ENCODE data around the gene DCAF15. TPM values are rescaled to one million over a fixed set of nuclear protein-coding genes. Genes with fewer than 3 reads are reported as not detected.

Gene DCAF15
- total and polyA plus RNA-seq, 2 donors (not counting 3 experiments of a cell fraction or from before 2014, with no cell fraction given): 41.9 to 42.4 TPM

- Histone ChIP-seq H3K9me1 (replicated peaks; ENCODE audit: control insufficient read depth, extremely low read depth, insufficient read depth, low read length) (no peaks in the 10 kb centered on the region), H3K9ac (replicated peaks; ENCODE audit: extremely low read depth, insufficient read depth, low read length) (no peak overlapping the region), H3K27me3 (ENCODE audit: control insufficient read depth in 2 of 2, insufficient read depth in 2 of 2, low read length in 2 of 2) (no peaks in the 10 kb centered on the region), H3K4me2 (ENCODE audit: insufficient read depth, low read length) (no peak overlapping the region), H3K9me3 (replicated peaks; ENCODE audit: control insufficient read depth, insufficient read depth, low read length) (no peaks in the 10 kb centered on the region), H4K20me1 (replicated peaks; ENCODE audit: control insufficient read depth, extremely low read depth, insufficient read depth, low read length) (no peaks in the 10 kb centered on the region), H3K4me1 (ENCODE audit: control insufficient read depth, extremely low read depth, insufficient read depth, low read length) (no peaks in the 10 kb centered on the region), H3K27ac (ENCODE audit: insufficient read depth, low read depth, low read length) (no peak overlapping the region), H3K79me2 (ENCODE audit: control insufficient read depth, insufficient read depth, low read length) (peaks cover 2% of the 10 kb centered on the region), H2AFZ (ENCODE audit: low read depth, low read length) (no peak overlapping the region), H3K4me3 (replicated peaks in 1 of 3; ENCODE audit: insufficient read depth in 1 of 3, low read depth in 1 of 3, low read length in 3 of 3) (no peak overlapping the region), H3K36me3 (ENCODE audit: control insufficient read depth in 2 of 2, extremely low read depth in 1 of 2, insufficient read depth in 2 of 2, low read length in 2 of 2) (peaks cover 0 to 7% of the 10 kb centered on the region in 2 experiments)
- intact Hi-C loops (cut with micrococcal nuclease) (no loop called here), dilution Hi-C loops (cut with MboI; ENCODE audit: extremely low pct_ligation_motif_present, low sequenced_read_pairs) (no loop called here)
- TF ChIP-seq MAX (IDR thresholded peaks at IDR 0.05; ENCODE audit: insufficient read depth, insufficient read length) (no peak), POLR2AphosphoS5 (IDR thresholded peaks at IDR 0.05; ENCODE audit: insufficient read depth, low read depth, low read length) (no peak), GATA2 (IDR thresholded peaks at IDR 0.05; ENCODE audit: insufficient read depth, insufficient read length, low read depth, low read length) (no peak), CTCF (IDR thresholded peaks at IDR 0.05; ENCODE audit: extremely low read depth in 1 of 2, insufficient read depth in 1 of 2, low read depth in 1 of 2, low read length in 2 of 2) (no peak), FOS (IDR thresholded peaks at IDR 0.05; ENCODE audit: borderline replicate concordance, insufficient read depth, low read length) (no peak), POLR2A (IDR thresholded peaks at IDR 0.05; ENCODE audit: low read depth, low read length) (no peak), JUN (IDR thresholded peaks at IDR 0.05; ENCODE audit: borderline replicate concordance, insufficient read depth, insufficient read length, low read depth) (no peak), MYC (IDR thresholded peaks at IDR 0.05; ENCODE audit: low read depth, low read length) (no peak), EZH2 (IDR thresholded peaks at IDR 0.05; ENCODE audit: borderline replicate concordance, low read depth, low read length, severe bottlenecking) (no peak)
- POLR2A ChIA-PET: no interaction called here
- CTCF ChIA-PET: interaction anchor here (1.1 to 1.4 kb wide), 2 partner anchors 18 to 37 kb away, joined by 4 read pairs; partner anchors contain the start of gene IL27RA
- FAIRE-seq: no peak
- BruUV-seq (replicated peaks): no TSS peak
- no peak for DNase-seq (ENCODE audit: low read depth, low spot score)
Observed at GRCh38 chr19:13995017-13995728, 42.9 kb downstream of the DCAF15 start.
